Right atrium auricular region (tissue), 2 donors: ENCODE data around the gene MYL5. TPM values are rescaled to one million over a fixed set of nuclear protein-coding genes. Genes with fewer than 3 reads are reported as not detected.
A peak's percentile ranks its signal among the peaks of the same experiment; 100 is the strongest.

Experiments
- DNase-seq: peaks from one replicate; pipeline ENCODE4 v3.0.0-alpha.2; 2019; ENCODE audit warnings: low spot score
- H3K27ac ChIP-seq, 2 donors: fragments of 200-600 bp; sonication (generic); 1 replicate in 1 of 2; 2 replicates in 1 of 2; pipeline ENCODE4 v1.5.1; 2016 to 2019
- H3K27me3 ChIP-seq, 2 donors: fragments of 200-600 bp; sonication (generic); one replicate each; pipeline versions ENCODE4 v1.5.1 to v1.6.0; 2017 to 2019
- H3K36me3 ChIP-seq: fragments of 200-600 bp; sonication (generic); one replicate; pipeline ENCODE4 v1.5.1; 2016
- H3K4me1 ChIP-seq, 2 donors: fragments of 200-600 bp; sonication (generic); one replicate each; pipeline versions ENCODE4 v1.5.1 to v1.6.0; 2017 to 2019
- H3K4me3 ChIP-seq, 2 donors: fragments of 200-600 bp; sonication (generic); 1 replicate in 1 of 2; 2 replicates in 1 of 2; pipeline ENCODE4 v1.5.1; 2017 to 2019; ENCODE audit warnings: mild to moderate bottlenecking in 1 of 2, moderate library complexity in 1 of 2
- H3K9me3 ChIP-seq, 2 donors: fragments of 200-600 bp; sonication (generic); one replicate each; pipeline ENCODE4 v1.5.1; 2019
- CTCF ChIP-seq, 2 donors: fragments of 200-600 bp; sonication (generic); IDR thresholded peaks; one replicate each; pipeline ENCODE4 v1.5.1; 2019; ENCODE audit warnings: antibody characterized with exemption in 2 of 2
- total RNA-seq, 2 donors: library from RNA; depleted of rRNA; stranded (reverse); fragments of >200 nt; gene quantifications; one replicate each; pipeline ENCODE4 v1.1.0, GENCODE V29; 2016

The MYL5 gene
- total RNA-seq, 2 donors from 2014 or later = 3.2 to 3.6 TPM

- H3K9me3 ChIP-seq = no peaks in the 10 kb centered on the region
- H3K4me1 ChIP-seq = peaks cover 0 to 18% of the 10 kb centered on the region in 2 donors
- peak overlapping the region in 1 of 2 donors; percentile 69 for H3K27ac ChIP-seq
- no peaks in the 10 kb centered on the region for H3K36me3 ChIP-seq
- no peak for TF ChIP-seq CTCF (IDR thresholded peaks at IDR 0.05)
- DNase-seq = no peak
- H3K4me3 ChIP-seq = peak overlapping the region; percentile 74 to 82
- H3K27me3 ChIP-seq = no peaks in the 10 kb centered on the region
Observed at GRCh38 chr4:663046-663437, 11.3 kb upstream of the MYL5 start.

- TF ChIP-seq CTCF (IDR thresholded peaks at IDR 0.05) = no peak
- Histone ChIP-seq H3K27ac (peak overlapping the region; percentile 62 to 69), H3K9me3 (no peaks in the 10 kb centered on the region), H3K36me3 (no peaks in the 10 kb centered on the region), H3K4me3 (peak overlapping the region; percentile 74 to 82), H3K4me1 (peaks cover 0 to 18% of the 10 kb centered on the region in 2 donors), H3K27me3 (no peaks in the 10 kb centered on the region)
- no peak for DNase-seq
Observed at GRCh38 chr4:663438-664428, 10.6 kb upstream of the MYL5 start.

GRCh38 chr4:664713-665231 lies 9.6 kb upstream of the MYL5 start:
- Histone ChIP-seq H3K27me3 (no peaks in the 10 kb centered on the region), H3K4me1 (peaks cover 0 to 18% of the 10 kb centered on the region in 2 donors), H3K27ac (no peak overlapping the region), H3K36me3 (no peaks in the 10 kb centered on the region), H3K4me3 (no peak overlapping the region), H3K9me3 (no peaks in the 10 kb centered on the region)
- TF ChIP-seq CTCF (IDR thresholded peaks at IDR 0.05) = no peak
- DNase-seq = no peak

- no peak overlapping the region for H3K27ac ChIP-seq
- no peak for DNase-seq
- H3K4me1 ChIP-seq = peaks cover 0 to 18% of the 10 kb centered on the region in 2 donors
- no peak overlapping the region for H3K4me3 ChIP-seq
- TF ChIP-seq CTCF (IDR thresholded peaks at IDR 0.05) = no peak
- H3K36me3 ChIP-seq = peaks cover under 1% of the 10 kb centered on the region
- H3K27me3 ChIP-seq = no peaks in the 10 kb centered on the region
- H3K9me3 ChIP-seq = no peaks in the 10 kb centered on the region
Observed at GRCh38 chr4:665381-665750, 9.0 kb upstream of the MYL5 start.

GRCh38 chr4:665751-666435 lies 8.4 kb upstream of the MYL5 start:
- no peak overlapping the region for H3K4me3 ChIP-seq
- peaks cover 0 to 18% of the 10 kb centered on the region in 2 donors for H3K4me1 ChIP-seq
- no peaks in the 10 kb centered on the region for H3K9me3 ChIP-seq
- H3K27me3 ChIP-seq = no peaks in the 10 kb centered on the region
- no peak overlapping the region for H3K27ac ChIP-seq
- peaks cover 5% of the 10 kb centered on the region for H3K36me3 ChIP-seq
- TF ChIP-seq CTCF (IDR thresholded peaks at IDR 0.05) = no peak
- DNase-seq = no peak
